AG09319 (cell line): ENCODE results near the gene WDR4.
"Not testable (repeated sequence)": the region's sequence is repeated elsewhere in the genome, so short reads cannot be mapped to it uniquely, and the experiment has no call there.

Source experiments
- DNase-seq: peaks from one replicate; pipeline ENCODE4 v3.0.0-alpha.2; 2010; ENCODE audit warnings: low read depth; ENCODE audit errors: extremely low read depth
- TF ChIP-seq, protein P1 (sequence below): IDR thresholded peaks from 2 replicates; pipeline ENCODE4 v1.5.1; 2011; ENCODE audit warnings: low read depth, mild to moderate bottlenecking, inconsistent platforms, low read length, moderate library complexity

The WDR4 gene

GRCh38 chr21:42845296-42845965 is 33.9 kb downstream of the WDR4 start:
- TF ChIP-seq, protein P1, sequence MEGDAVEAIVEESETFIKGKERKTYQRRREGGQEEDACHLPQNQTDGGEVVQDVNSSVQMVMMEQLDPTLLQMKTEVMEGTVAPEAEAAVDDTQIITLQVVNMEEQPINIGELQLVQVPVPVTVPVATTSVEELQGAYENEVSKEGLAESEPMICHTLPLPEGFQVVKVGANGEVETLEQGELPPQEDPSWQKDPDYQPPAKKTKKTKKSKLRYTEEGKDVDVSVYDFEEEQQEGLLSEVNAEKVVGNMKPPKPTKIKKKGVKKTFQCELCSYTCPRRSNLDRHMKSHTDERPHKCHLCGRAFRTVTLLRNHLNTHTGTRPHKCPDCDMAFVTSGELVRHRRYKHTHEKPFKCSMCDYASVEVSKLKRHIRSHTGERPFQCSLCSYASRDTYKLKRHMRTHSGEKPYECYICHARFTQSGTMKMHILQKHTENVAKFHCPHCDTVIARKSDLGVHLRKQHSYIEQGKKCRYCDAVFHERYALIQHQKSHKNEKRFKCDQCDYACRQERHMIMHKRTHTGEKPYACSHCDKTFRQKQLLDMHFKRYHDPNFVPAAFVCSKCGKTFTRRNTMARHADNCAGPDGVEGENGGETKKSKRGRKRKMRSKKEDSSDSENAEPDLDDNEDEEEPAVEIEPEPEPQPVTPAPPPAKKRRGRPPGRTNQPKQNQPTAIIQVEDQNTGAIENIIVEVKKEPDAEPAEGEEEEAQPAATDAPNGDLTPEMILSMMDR = no peak
- no peak for DNase-seq

- DNase-seq = no peak
- TF ChIP-seq, protein P1 = no peak
Measured at GRCh38 chr21:42844411-42845113, 34.8 kb downstream of the WDR4 start.

DNA sequence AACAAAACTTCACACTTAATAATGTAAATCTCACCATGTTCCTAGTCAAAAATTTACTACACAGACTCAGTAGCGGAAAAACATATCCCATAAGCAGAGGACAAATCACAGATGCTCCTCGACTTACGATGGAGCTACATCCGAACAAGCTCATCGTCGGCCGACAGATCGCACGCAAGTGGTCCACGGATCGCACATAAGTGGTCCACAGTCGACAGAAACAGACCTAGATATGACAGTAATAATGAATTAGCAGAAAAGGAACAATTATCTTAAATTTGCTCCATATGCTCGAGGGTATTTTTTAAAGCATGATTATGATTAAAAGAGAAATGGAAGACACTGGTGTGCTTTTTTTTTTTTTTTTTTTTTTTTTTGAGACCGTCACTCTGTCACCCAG is 36.3 kb downstream of the WDR4 start:
- TF ChIP-seq, protein P1 = no peak
- DNase-seq = no peak

DNA sequence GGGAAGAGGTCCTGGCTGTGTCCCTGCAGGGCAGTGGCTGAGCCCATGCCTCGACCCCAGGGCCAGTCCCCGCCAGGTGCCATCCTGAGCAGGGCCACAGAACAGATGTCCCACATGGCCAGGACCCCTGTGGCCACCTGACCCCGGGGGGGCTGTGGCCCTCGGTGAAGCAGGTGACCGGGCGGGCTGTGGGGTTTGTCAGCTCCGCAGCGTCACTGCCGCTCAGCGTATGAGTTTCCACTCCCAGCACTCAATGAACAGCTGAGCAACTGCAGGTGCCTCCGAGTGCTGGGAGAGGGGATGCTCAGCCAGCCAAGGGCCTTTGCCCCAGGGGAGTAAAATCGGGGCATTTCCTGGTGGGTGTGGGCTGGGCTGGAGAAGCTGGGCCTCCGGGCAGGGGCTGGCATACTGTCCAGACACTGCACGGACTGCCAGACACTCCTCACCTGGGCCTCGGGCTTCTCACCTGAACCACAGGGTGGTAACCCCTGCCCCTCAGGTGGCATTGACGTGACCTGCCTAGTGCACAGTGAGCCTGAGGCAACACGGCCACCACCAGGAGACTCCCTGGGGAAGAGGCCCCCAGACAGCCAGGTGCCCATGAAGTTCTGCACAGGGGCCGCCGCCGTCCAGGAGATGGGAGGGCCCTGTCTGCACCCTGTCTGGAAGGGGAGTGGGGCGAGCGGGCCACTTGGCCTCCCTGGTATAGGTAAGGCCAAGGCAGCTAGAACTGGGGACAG is 37.3 kb downstream of the WDR4 start:
- DNase-seq = not testable (repeated sequence)

GRCh38 chr21:42841156-42841915 is 38.0 kb downstream of the WDR4 start:
- DNase-seq = no peak
- TF ChIP-seq, protein P1 = no peak

DNA sequence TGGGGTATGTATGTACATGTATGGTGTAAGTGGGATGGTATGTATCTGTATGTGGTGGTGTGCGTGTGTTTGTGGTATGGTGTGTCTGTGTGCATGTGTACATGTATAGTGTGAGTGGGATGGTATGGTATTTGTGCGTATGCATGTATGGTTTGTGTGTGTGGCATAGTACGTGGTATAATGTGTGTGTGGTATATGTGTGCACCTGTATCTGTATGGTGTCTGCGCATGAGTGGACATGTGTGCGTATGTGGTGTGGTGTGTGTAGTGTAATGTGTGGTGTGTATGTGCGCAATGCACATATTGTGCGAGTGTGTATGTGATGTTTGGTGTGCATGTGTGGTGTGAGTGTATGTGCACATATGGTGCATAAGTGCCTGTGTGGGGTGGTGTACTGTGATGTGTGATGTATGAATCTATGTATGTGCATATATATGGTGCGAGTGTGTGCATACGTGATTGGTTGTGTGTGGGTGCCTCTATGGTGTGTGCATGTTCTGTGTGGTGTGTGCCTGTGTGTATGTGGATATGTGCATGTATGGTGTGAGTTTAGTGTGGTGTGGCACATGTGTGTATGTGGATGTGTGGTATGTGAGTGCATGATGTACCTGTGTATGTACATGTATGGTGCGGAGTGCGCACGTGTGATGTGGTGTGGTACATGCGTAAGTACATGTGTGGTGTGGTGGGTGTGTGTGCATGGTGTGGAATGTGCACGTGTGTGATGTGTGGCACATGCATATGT is 38.8 kb downstream of the WDR4 start:
- TF ChIP-seq, protein P1 = no peak
- DNase-seq = no peak
